Heart left ventricle (tissue), 13 donors: ENCODE data around the gene GRIFIN.

Experiments used
- POLR2A ChIP-seq, 2 donors: fragments of 450-650 bp; IDR thresholded peaks; one replicate each; pipeline ENCODE4 v1.6.1; 2017; ENCODE audit warnings: antibody characterized with exemption in 2 of 2, mild to moderate bottlenecking in 2 of 2, moderate library complexity in 2 of 2
- TF ChIP-seq, protein P1 (sequence below), 12 donors: fragments of 200-600 bp; sonication (generic) in 4 of 12; IDR thresholded peaks; one replicate each; pipeline versions ENCODE4 v1.5.0 to v1.8.0; 2018 to 2022; ENCODE audit warnings: antibody characterized with exemption in 12 of 12, mild to moderate bottlenecking in 5 of 12
- donor health status: ischemic (EF 13 %, LVEDD 7.1; RV severe dilation, severe dysfunction).
- donor health status: DM: no; HTN: yes; CAD: no.
- donor health status: DM: no; HTN: no; CAD: no.
- donor health status: ischemic (EF 25% LVEDD 6.9; RV normal size, moderate dysfunction).
- donor health status: ischemic (EF 25% LVEDD 5.7; RV mildly dilated, moderate dysfunction).
- donor health status: ischemic (EF 35%, LVEDD 5.7; RV mildly dilated, moderate dysfunction).
- donor health status: nonischemic (EF 11% LVEDD 7.7; RV severe dilation, severe dysfunction).
- donor health status: DM: yes; HTN: yes; CAD: no.
- donor health status: PGD.
- donor health status: ischemic (EF 29% LVEDD 5.4; RV normal size, mild dysfunction).
- donor health status: nonischemic (EF 23%, LVEDD 6.1; RV moderate dilation, normal function).

DNA sequence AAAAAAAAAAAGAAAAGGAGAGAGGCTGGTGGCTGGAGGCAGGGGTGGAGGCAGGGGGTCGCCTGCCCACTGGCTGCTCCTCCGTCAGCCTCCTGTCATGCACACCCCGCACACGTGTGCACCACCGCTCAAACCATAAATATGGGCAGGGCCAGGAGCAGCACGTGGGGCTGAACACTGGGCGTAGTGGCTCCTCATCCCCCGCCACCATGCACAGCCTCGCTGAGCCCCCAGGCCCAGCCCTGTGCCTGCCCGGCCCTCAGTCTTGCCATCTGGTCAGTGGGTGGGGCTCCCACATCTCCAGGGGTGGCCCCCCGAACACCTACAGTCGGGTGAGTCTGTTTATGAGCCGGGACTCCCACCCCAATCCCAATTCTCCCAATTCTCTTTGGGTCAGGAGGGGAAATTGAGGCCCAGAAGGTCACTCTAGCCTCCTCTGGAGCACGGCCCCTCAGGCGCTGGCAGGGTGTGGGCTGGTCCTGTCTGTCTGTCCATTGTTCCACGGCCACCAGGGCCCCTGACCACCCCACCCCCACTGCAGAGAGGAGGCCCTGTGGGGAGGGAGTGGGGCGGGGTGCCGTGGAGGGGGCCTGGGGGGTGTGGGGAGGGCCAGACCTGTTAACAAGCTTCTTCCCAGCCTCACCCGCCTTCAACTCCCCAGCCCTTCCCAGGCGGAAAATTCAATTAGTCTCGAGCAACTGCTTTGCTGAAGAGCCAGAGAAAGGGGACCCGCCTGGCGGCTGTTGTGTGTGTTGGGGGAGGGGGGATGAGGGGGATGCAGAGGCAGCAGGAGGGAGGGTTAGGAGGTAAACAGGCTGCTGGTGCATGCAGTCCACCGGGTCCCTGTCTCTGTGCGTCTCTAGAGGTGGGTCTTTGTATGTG, 19.5 kb upstream of the GRIFIN start:
- TF ChIP-seq, protein P1, sequence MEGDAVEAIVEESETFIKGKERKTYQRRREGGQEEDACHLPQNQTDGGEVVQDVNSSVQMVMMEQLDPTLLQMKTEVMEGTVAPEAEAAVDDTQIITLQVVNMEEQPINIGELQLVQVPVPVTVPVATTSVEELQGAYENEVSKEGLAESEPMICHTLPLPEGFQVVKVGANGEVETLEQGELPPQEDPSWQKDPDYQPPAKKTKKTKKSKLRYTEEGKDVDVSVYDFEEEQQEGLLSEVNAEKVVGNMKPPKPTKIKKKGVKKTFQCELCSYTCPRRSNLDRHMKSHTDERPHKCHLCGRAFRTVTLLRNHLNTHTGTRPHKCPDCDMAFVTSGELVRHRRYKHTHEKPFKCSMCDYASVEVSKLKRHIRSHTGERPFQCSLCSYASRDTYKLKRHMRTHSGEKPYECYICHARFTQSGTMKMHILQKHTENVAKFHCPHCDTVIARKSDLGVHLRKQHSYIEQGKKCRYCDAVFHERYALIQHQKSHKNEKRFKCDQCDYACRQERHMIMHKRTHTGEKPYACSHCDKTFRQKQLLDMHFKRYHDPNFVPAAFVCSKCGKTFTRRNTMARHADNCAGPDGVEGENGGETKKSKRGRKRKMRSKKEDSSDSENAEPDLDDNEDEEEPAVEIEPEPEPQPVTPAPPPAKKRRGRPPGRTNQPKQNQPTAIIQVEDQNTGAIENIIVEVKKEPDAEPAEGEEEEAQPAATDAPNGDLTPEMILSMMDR (IDR thresholded peaks at IDR 0.05): no peak
- no peak for TF ChIP-seq POLR2A (IDR thresholded peaks at IDR 0.05)
